GM12874 (cell line): ENCODE data around the gene EEIG1.

ENCODE experiments used
- TF ChIP-seq, protein P1 (sequence below): IDR thresholded peaks from 2 replicates; pipeline ENCODE4 v1.5.1; 2011; ENCODE audit warnings: low read depth, mild to moderate bottlenecking, control low read depth, low read length, moderate library complexity; ENCODE audit not compliant: insufficient read depth

Gene EEIG1

DNA sequence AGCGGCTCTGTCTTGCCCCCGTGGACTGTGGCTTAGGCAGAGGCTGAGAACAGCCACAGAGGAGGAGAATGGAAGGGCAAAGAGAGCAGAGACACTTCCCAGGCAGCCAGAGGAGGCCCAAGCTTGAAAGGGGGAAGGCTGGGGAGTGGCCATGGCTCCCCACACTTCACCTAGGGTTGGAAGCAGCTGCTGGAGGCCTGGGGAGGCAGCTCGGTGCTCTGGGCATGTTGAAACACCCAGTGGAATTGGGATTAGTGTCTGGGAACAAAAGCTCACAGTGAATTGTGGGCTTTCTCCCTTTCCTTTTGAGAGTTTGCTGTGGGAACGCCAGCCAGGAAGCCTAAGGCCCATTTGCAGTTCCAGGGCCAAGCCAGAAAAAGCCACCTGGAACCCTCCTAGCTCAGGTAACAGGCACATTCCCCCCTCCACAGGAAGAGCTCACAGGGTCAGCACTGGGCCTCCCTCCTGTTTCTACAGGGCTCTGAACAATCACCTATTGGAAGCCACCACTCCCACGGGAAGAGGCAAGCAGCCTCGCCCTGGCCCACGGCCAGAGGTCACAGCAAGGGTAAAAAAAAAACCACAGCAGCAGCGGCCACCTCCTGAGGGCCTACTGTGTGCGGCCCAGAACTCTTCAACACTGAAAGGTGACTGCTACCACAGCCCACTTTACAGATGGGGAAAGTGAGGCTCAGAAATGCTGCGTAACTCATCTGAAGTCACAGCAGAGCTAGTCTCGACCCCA lies 20.2 kb downstream of the EEIG1 start:
- TF ChIP-seq, protein P1, sequence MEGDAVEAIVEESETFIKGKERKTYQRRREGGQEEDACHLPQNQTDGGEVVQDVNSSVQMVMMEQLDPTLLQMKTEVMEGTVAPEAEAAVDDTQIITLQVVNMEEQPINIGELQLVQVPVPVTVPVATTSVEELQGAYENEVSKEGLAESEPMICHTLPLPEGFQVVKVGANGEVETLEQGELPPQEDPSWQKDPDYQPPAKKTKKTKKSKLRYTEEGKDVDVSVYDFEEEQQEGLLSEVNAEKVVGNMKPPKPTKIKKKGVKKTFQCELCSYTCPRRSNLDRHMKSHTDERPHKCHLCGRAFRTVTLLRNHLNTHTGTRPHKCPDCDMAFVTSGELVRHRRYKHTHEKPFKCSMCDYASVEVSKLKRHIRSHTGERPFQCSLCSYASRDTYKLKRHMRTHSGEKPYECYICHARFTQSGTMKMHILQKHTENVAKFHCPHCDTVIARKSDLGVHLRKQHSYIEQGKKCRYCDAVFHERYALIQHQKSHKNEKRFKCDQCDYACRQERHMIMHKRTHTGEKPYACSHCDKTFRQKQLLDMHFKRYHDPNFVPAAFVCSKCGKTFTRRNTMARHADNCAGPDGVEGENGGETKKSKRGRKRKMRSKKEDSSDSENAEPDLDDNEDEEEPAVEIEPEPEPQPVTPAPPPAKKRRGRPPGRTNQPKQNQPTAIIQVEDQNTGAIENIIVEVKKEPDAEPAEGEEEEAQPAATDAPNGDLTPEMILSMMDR: no peak

DNA sequence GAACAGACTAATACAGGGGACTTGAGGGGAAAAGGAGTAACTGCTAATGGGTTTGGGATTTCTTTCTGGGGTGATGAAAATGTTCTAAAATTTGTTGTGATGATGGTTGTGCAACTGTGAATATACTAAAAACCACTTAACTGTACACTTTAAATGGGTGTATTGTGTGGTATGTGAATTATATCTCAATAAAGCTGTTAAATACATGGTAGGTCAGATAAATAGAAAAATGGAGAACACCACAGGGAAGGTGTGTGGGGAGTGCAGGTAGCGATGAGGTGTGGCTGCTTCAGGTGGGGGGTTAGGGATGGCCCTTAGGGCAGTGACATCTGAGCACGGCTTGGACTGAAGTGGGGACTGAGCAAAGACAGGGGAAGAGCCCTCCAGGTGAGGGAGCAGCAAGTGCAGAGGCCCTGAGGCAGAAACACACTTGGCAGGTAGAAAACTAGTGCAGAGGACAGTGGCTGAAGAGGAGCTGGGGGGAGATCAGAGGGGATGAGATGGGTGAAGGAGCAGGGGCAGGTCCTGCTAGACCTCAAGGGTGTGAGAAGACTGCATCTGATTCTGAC lies 20.9 kb downstream of the EEIG1 start:
- TF ChIP-seq, protein P1: no peak

DNA sequence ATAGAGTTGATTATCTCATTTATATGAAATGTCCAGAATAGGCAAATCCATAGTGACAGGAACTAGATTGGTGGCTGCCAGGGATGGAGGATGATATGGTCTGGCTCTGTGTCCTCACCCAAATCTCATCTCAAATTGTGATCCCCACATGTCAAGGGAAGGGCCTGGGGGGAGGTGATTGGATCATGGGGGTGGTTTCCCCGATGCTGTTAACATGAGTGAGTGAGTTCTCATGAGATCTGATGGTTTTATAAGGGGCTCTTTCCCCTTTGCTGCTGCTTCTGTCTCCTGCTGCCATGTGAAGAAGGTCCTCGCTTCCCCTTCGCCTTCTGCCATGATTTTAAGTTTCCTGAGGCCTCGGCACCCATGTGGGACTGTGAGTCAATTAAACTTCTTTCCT lies 21.4 kb downstream of the EEIG1 start:
- TF ChIP-seq, protein P1: no peak

DNA sequence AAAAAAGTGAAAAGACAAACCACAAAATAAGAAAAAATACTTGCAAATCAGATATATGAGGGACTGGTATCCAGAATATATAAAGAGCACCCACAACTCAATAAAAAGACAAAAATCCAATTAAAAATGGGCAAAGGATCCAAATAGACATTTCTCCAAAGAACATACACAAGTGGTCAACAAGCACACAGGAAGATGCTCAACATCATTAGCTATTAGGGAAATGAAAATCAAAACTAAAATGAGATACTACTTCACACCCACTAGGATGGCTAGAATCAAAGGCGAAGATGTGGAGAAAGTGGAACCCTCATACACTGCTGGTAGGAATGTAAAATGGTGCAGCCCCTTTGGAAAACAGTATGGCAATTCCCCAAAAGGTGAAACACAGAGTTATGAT lies 22.1 kb downstream of the EEIG1 start:
- TF ChIP-seq, protein P1: no peak

DNA sequence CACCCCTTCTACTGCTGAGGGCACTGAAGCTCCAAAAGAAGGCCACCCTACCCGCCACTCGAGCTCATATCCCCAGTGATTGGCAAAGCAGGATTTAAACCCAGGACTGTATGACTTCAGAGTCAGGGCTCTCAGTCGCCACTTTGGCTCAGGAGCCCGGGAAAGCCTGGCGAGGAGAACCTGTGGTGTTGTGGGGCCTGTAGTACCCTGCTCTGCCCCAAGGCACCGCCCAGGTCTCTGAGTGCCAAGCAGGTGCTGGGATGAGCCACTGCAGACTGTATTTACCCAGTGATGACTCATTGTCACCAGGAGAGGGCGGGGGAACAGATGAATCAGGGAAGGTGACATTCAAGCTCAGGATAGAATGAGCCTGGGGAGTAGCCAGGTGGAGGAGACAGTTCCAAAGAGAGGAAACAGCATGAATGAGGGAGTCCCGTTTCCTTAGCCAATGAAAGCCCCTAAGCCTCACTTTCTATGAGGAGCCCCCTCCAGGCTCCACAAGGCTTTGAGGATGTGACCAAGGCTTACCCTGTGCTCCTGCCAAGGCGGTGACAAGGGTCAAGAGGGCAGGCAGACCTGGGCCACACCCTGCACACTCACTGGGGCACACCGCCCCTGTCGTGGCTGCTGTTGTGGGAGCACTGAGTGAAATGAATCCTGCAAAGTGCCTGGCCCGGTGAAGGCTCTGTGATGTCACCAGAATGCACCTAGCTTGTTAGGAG lies 25.3 kb downstream of the EEIG1 start:
- TF ChIP-seq, protein P1: peak; percentile 59

DNA sequence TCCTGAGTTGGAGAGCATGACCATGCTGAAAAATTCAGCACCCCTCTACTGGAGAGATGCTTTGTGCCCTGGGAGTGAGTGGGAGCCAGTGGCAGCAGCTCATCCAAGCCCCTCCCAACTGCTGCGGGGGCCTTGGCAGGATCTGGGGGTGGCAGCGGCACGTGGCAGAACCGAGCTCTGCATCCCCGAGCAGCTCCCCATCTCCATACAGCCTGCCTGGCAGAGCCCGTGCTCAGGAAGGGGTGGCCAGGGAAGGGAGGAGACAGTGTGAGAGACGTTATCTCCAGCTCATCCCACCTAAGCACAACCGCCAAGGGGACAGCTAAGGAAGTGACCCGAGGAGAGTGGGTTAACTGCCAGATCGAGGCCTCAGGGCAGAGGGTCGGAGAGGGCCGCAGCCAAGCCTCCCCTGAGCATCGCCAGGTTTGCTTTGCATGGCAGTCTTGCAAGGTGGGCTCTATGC lies 25.9 kb downstream of the EEIG1 start:
- TF ChIP-seq, protein P1: no peak

DNA sequence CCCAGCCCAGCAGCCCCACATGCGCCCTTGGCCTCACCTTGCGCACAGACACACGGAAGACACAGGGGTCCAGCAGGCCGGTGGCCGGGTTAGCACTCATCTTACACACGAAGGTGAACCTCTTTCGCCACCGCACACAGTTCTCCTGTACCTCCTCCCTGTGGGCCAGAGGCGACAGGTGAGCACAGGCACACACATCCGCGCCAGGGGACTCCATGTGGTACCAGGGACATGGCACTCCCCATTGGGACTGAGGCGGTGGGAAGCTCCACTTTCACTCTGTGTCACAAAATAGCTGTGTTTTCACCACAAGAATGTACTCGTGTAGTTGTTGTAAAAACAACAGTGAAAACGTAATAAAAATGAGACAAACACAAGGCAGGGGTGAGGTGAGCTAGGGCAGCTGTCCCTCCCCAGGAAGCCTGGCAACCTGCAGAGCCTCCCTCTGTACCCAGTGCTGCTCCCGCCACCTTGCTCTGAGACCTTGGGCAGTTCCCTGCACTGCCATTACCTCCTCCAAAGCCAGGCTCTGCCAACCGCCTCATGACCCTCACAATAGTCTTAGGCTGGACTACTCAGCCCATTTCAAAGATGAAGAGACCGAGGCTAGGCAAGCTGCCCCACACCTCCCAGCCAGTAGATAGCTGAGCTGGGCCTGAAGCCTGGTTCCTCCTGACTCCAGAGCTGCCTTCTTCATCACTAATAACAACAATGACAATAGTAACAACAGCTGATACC lies 26.9 kb downstream of the EEIG1 start:
- TF ChIP-seq, protein P1: no peak
